PC-9 (cell line): ENCODE measurements around the gene ZNF462. TPM values are rescaled to one million over a fixed set of nuclear protein-coding genes. Genes with fewer than 3 reads are reported as not detected.

Experiments
- BruUV-seq: library from RNA; stranded (reverse); fragments of 400-500 nt; replicated peaks from 2 replicates; lab custom pipeline; 2021; lab: Mats Ljungman, UMichigan
- CTCF ChIA-PET: fragments of 300-600 bp; sonication (Branson Sonifier 250); formaldehyde crosslinking; loops from one replicate; lab custom pipeline; 2022; ENCODE audit warnings: antibody characterized with exemption; lab: Charles Lee
- POLR2A ChIA-PET: fragments of 300-600 bp; sonication (Branson Sonifier 250); formaldehyde crosslinking; loops from one replicate; lab custom pipeline; 2022; ENCODE audit warnings: antibody characterized with exemption; ENCODE audit not compliant: unreplicated experiment; lab: Charles Lee
- DNase-seq, 2 experiments: peaks; one replicate each; pipeline versions ENCODE4 v3.0.0 to v3.0.0-alpha.2; 2015 to 2022; ENCODE audit warnings: mixed read lengths in 1 of 2
- H2AFZ ChIP-seq: fragments of 200-600 bp; sonication (generic); 2 replicates; pipeline ENCODE4 v1.8.1; 2017; ENCODE audit warnings: antibody characterized with exemption
- H3F3A ChIP-seq: fragments of 200-600 bp; sonication (generic); 2 replicates; pipeline ENCODE4 v1.8.1; 2017; ENCODE audit warnings: antibody characterized with exemption, mild to moderate bottlenecking, low read depth; ENCODE audit not compliant: insufficient read depth
- H3K27ac ChIP-seq: fragments of 200-600 bp; sonication (generic); 2 replicates; pipeline ENCODE4 v1.6.1; 2016; ENCODE audit warnings: mixed run types
- H3K27me3 ChIP-seq: fragments of 200-600 bp; sonication (generic); 2 replicates; pipeline ENCODE4 v1.6.1; 2016; ENCODE audit warnings: low read depth, mixed run types; ENCODE audit not compliant: insufficient read depth
- H3K36me3 ChIP-seq: fragments of 200-600 bp; sonication (generic); 2 replicates; pipeline ENCODE4 v1.6.1; 2016; ENCODE audit warnings: low read depth, mixed run types
- H3K4me1 ChIP-seq: fragments of 200-600 bp; sonication (generic); replicated peaks from 2 replicates; pipeline ENCODE4 v1.6.1; 2016; ENCODE audit warnings: mixed run types; ENCODE audit not compliant: insufficient read depth
- H3K4me2 ChIP-seq: fragments of 200-600 bp; sonication (generic); 2 replicates; pipeline ENCODE4 v1.6.1; 2017; ENCODE audit warnings: mixed run types
- H3K4me3 ChIP-seq: fragments of 200-600 bp; sonication (generic); 2 replicates; pipeline ENCODE4 v1.6.1; 2016; ENCODE audit warnings: mixed run types
- H3K79me2 ChIP-seq: fragments of 200-600 bp; sonication (generic); 2 replicates; pipeline ENCODE4 v1.6.1; 2017; ENCODE audit warnings: low read depth, mixed run types
- H3K9me2 ChIP-seq: fragments of 200-600 bp; sonication (generic); 2 replicates; pipeline ENCODE4 v1.8.1; 2017; ENCODE audit warnings: mild to moderate bottlenecking; ENCODE audit not compliant: insufficient read depth
- H3K9me3 ChIP-seq: fragments of 200-600 bp; sonication (generic); 2 replicates; pipeline ENCODE4 v1.8.1; 2016; ENCODE audit warnings: low read depth; ENCODE audit not compliant: insufficient read depth
- H4K20me1 ChIP-seq: fragments of 200-600 bp; sonication (generic); 2 replicates; pipeline ENCODE4 v1.8.1; 2017; ENCODE audit not compliant: insufficient read depth
- CTCF ChIP-seq: fragments of 200-600 bp; sonication (generic); conservative IDR thresholded peaks from 2 replicates; pipeline ENCODE4 v1.6.1; 2017; ENCODE audit warnings: mixed run types, antibody characterized with exemption, mild to moderate bottlenecking, moderate library complexity
- EZH2 ChIP-seq: fragments of 200-600 bp; sonication (generic); IDR thresholded peaks from 2 replicates; pipeline ENCODE4 v1.8.0; 2017; ENCODE audit warnings: antibody characterized with exemption, low read depth
- intact Hi-C: fragments of 100-400 bp; cut with micrococcal nuclease; formaldehyde crosslinking; loops from one replicate; pipeline ENCODE4 v1.10.0; 2022; ENCODE audit not compliant: unreplicated experiment
- total RNA-seq: library from RNA; stranded (reverse); gene quantifications from 2 replicates; pipeline ENCODE4 v1.2.3, GENCODE V29; 2021

ZNF462 gene
- total RNA-seq, 1 experiment from 2014 or later = 4.8 TPM

- ChIA-PET POLR2A (no interaction called here), CTCF (interaction anchor here (0.6 kb wide), 1 partner anchor 997 kb away, joined by 4 read pairs; no protein-coding TSS in a partner anchor)
- Histone ChIP-seq H3K27ac (no peak overlapping the region), H3K9me2 (no peaks in the 10 kb centered on the region; the same call in 1 of the 2 replicates), H3K27me3 (no peaks in the 10 kb centered on the region), H3K9me3 (no peaks in the 10 kb centered on the region), H3K4me3 (no peak overlapping the region), H3F3A (no peaks in the 10 kb centered on the region), H3K36me3 (no peaks in the 10 kb centered on the region), H2AFZ (no peak overlapping the region), H3K4me2 (no peak overlapping the region), H3K4me1 (0 out of 2 replicates have a peak, but pooled peaks cover 7% of the 10 kb centered on the region), H3K79me2 (no peaks in the 10 kb centered on the region), H4K20me1 (no peaks in the 10 kb centered on the region)
- TF ChIP-seq EZH2 (no peak), CTCF (no peak)
- intact Hi-C loops = no loop called here
- no peak for DNase-seq
- no TSS peak for BruUV-seq
Measured at GRCh38 chr9:106878934-106879333, 16.0 kb downstream of the ZNF462 start.

GRCh38 chr9:106879439-106879882 is 16.5 kb downstream of the ZNF462 start:
- CTCF ChIA-PET = interaction anchor here (0.6 kb wide), 1 partner anchor 998 kb away, joined by 4 read pairs; no protein-coding TSS in a partner anchor
- no peaks in the 10 kb centered on the region for H4K20me1 ChIP-seq
- 0 out of 2 replicates have a peak, but pooled peaks cover 10% of the 10 kb centered on the region for H3K4me1 ChIP-seq
- no peak overlapping the region for H3K27ac ChIP-seq
- no peak overlapping the region for H3K4me3 ChIP-seq
- H3F3A ChIP-seq = no peaks in the 10 kb centered on the region
- no peak overlapping the region for H3K4me2 ChIP-seq
- POLR2A ChIA-PET = no interaction called here
- no peaks in the 10 kb centered on the region for H3K27me3 ChIP-seq
- H3K9me3 ChIP-seq = no peaks in the 10 kb centered on the region
- no TSS peak for BruUV-seq
- no peaks in the 10 kb centered on the region; the same call in 1 of the 2 replicates for H3K9me2 ChIP-seq
- no peaks in the 10 kb centered on the region for H3K36me3 ChIP-seq
- intact Hi-C loops = no loop called here
- H3K79me2 ChIP-seq = no peaks in the 10 kb centered on the region
- TF ChIP-seq EZH2 = no peak
- no peak for TF ChIP-seq CTCF
- no peak for DNase-seq
- H2AFZ ChIP-seq = no peak overlapping the region

- no peaks in the 10 kb centered on the region for H3K36me3 ChIP-seq
- intact Hi-C loops = no loop called here
- POLR2A ChIA-PET = no interaction called here
- no peak overlapping the region for H2AFZ ChIP-seq
- H3K4me1 ChIP-seq = 0 out of 2 replicates have a peak, but pooled peaks cover 10% of the 10 kb centered on the region
- TF ChIP-seq CTCF = no peak
- no peak for TF ChIP-seq EZH2
- DNase-seq = no peak
- H3K4me3 ChIP-seq = no peak overlapping the region
- H3K79me2 ChIP-seq = no peaks in the 10 kb centered on the region
- BruUV-seq = no TSS peak
- H3K4me2 ChIP-seq = no peak overlapping the region
- H3F3A ChIP-seq = no peaks in the 10 kb centered on the region
- no peaks in the 10 kb centered on the region for H3K27me3 ChIP-seq
- no peaks in the 10 kb centered on the region for H4K20me1 ChIP-seq
- no peaks in the 10 kb centered on the region; the same call in 1 of the 2 replicates for H3K9me2 ChIP-seq
- CTCF ChIA-PET = no interaction called here
- no peaks in the 10 kb centered on the region for H3K9me3 ChIP-seq
- no peak overlapping the region for H3K27ac ChIP-seq
Measured at GRCh38 chr9:106880081-106880480, 17.1 kb downstream of the ZNF462 start.
